A549 (cell line): ENCODE data around the gene KCTD20. TPM values are rescaled to one million over a fixed set of nuclear protein-coding genes. Genes with fewer than 3 reads are reported as not detected.

ENCODE experiments used
- ATAC-seq, 2 experiments: fragments of 200-7000 bp in 1 of 2; fragments of >200 bp in 1 of 2; cut with Nextera tagmentation in 1 of 2; cut with Tn5 transposase in 1 of 2; 3 replicates each; pipeline versions ENCODE4 v1.8.0 to v1.9.1; 2018 to 2020; ENCODE audit warnings: mild to moderate bottlenecking in 1 of 2, moderate library complexity in 1 of 2
- CTCF ChIA-PET: fragments of 300-600 bp; sonication (Branson Sonifier 250); formaldehyde crosslinking; extraction: SDS; loops from one replicate; lab custom pipeline; 2021; ENCODE audit warnings: antibody characterized with exemption, inconsistent platforms; lab: Yijun Ruan, JAX
- POLR2A ChIA-PET: fragments of 350-600 bp; formaldehyde crosslinking; extraction: SDS; loops from one replicate; lab custom pipeline; 2021; ENCODE audit warnings: antibody characterized with exemption, inconsistent platforms; lab: Yijun Ruan, JAX
- DNase-seq, 2 experiments: peaks; one replicate each; pipeline versions ENCODE4 v3.0.0 to v3.0.0-alpha.2; 2011 to 2016; ENCODE audit warnings: low read depth in 1 of 2, low spot score in 1 of 2
- FAIRE-seq: peaks from 2 replicates; lab custom pipeline; 2011; peaks lifted over from hg19 to GRCh38; lab: Jason Lieb, UNC
- H3K27ac ChIP-seq, 2 experiments: fragments of >200 bp; sonication (Bioruptor Twin); formaldehyde crosslinking; 3 replicates each; pipeline ENCODE4 v1.5.1; 2016 to 2017
- H3K4me1 ChIP-seq: fragments of >200 bp; sonication (Bioruptor Twin); formaldehyde crosslinking; 3 replicates; pipeline ENCODE4 v1.6.1; 2016
- H3K4me2 ChIP-seq: fragments of >200 bp; sonication (Bioruptor Twin); formaldehyde crosslinking; 3 replicates; pipeline ENCODE4 v1.6.1; 2016
- H3K4me3 ChIP-seq: fragments of >200 bp; sonication (Bioruptor Twin); formaldehyde crosslinking; 3 replicates; pipeline ENCODE4 v1.5.1; 2016
- H3K9me3 ChIP-seq: fragments of >200 bp; sonication (Bioruptor Twin); formaldehyde crosslinking; 3 replicates; pipeline ENCODE4 v1.6.1; 2016
- ATOH8 ChIP-seq: fragments of 250-450 bp; sonication (Bioruptor Pico); IDR thresholded peaks from 2 replicates; pipeline ENCODE4 v1.5.0; 2020; ENCODE audit warnings: low read depth, mild to moderate bottlenecking, moderate library complexity
- CEBPB ChIP-seq, 2 experiments: fragments of >200 bp in 1 of 2; sonication (Bioruptor Twin) in 1 of 2; formaldehyde crosslinking in 1 of 2; IDR thresholded peaks; 2 replicates each; pipeline ENCODE4 v1.6.1; 2012 to 2016
- CHD2 ChIP-seq: fragments of 150-350 bp; IDR thresholded peaks from 2 replicates; pipeline ENCODE4 v1.6.1; 2014; ENCODE audit warnings: low read length; ENCODE audit not compliant: partially characterized antibody
- CHD4 ChIP-seq: fragments of 200-600 bp; sonication (generic); IDR thresholded peaks from 2 replicates; pipeline ENCODE4 v1.6.1; 2016; ENCODE audit warnings: antibody characterized with exemption, mild to moderate bottlenecking, borderline replicate concordance
- EHF ChIP-seq: fragments of 250-450 bp; sonication (Bioruptor Pico); IDR thresholded peaks from 2 replicates; pipeline ENCODE4 v1.5.0; 2020; ENCODE audit warnings: mild to moderate bottlenecking
- FOSB ChIP-seq: fragments of 250-450 bp; sonication (Bioruptor Pico); IDR thresholded peaks from 2 replicates; pipeline ENCODE4 v1.5.0; 2020; ENCODE audit warnings: mild to moderate bottlenecking, moderate library complexity
- FOXS1 ChIP-seq: fragments of 250-450 bp; sonication (Bioruptor Pico); IDR thresholded peaks from 2 replicates; pipeline ENCODE4 v1.5.0; 2020; ENCODE audit warnings: mild to moderate bottlenecking, moderate library complexity
- GATA3 ChIP-seq: IDR thresholded peaks from 2 replicates; pipeline ENCODE4 v1.6.1; 2012; ENCODE audit warnings: borderline replicate concordance
- HOXB5 ChIP-seq: fragments of 250-450 bp; sonication (Bioruptor Pico); IDR thresholded peaks from 2 replicates; pipeline ENCODE4 v1.5.0; 2020; ENCODE audit warnings: mild to moderate bottlenecking, moderate library complexity
- JUN ChIP-seq, 2 experiments: fragments of >200 bp; sonication (Bioruptor Twin); formaldehyde crosslinking; IDR thresholded peaks; 2 replicates in 1 of 2; 3 replicates in 1 of 2; pipeline ENCODE4 v1.6.1; 2016 to 2017
- JUNB ChIP-seq: fragments of >200 bp; sonication (Bioruptor Twin); formaldehyde crosslinking; IDR thresholded peaks from 2 replicates; pipeline ENCODE4 v1.6.1; 2016
- KDM1A ChIP-seq: fragments of 200-600 bp; sonication (generic); IDR thresholded peaks from 2 replicates; pipeline ENCODE4 v1.6.1; 2016; ENCODE audit warnings: low read depth, mild to moderate bottlenecking
- KDM5A ChIP-seq: fragments of 200-600 bp; sonication (generic); IDR thresholded peaks from 2 replicates; pipeline ENCODE4 v1.6.1; 2016; ENCODE audit warnings: antibody characterized with exemption, mild to moderate bottlenecking
- MAFK ChIP-seq: fragments of 450-650 bp; IDR thresholded peaks from 2 replicates; pipeline ENCODE4 v1.6.1; 2014; ENCODE audit not compliant: partially characterized antibody
- MAZ ChIP-seq: fragments of 150-350 bp; IDR thresholded peaks from 2 replicates; pipeline ENCODE4 v1.6.1; 2014; ENCODE audit warnings: antibody characterized with exemption, low read depth, low read length, borderline replicate concordance
- MYC ChIP-seq: IDR thresholded peaks from 2 replicates; pipeline ENCODE4 v1.6.1; 2012; ENCODE audit warnings: mild to moderate bottlenecking, inconsistent platforms, low read length, improper control_type of control experiment, borderline replicate concordance
- PHF8 ChIP-seq: fragments of 200-600 bp; sonication (generic); IDR thresholded peaks from 2 replicates; pipeline ENCODE4 v1.6.1; 2016; ENCODE audit warnings: low read depth, mild to moderate bottlenecking, antibody characterized with exemption, moderate library complexity, borderline replicate concordance
- RAD21 ChIP-seq, 2 experiments: fragments of >200 bp in 1 of 2; sonication (Bioruptor Twin) in 1 of 2; formaldehyde crosslinking in 1 of 2; IDR thresholded peaks in 1 of 2; conservative IDR thresholded peaks in 1 of 2; 2 replicates in 1 of 2; 3 replicates in 1 of 2; pipeline ENCODE4 v1.6.1; 2012 to 2018; ENCODE audit warnings: inconsistent platforms in 1 of 2
- RARB ChIP-seq: fragments of 250-450 bp; sonication (Bioruptor Pico); IDR thresholded peaks from 2 replicates; pipeline ENCODE4 v1.8.0; 2021; ENCODE audit warnings: mild to moderate bottlenecking, moderate library complexity
- SMC3 ChIP-seq: fragments of >200 bp; sonication (Bioruptor Twin); formaldehyde crosslinking; IDR thresholded peaks from 3 replicates; pipeline ENCODE4 v1.6.1; 2018; ENCODE audit warnings: inconsistent platforms
- TP53 ChIP-seq: fragments of 250-450 bp; sonication (Bioruptor Pico); IDR thresholded peaks from 2 replicates; pipeline ENCODE4 v1.5.0; 2021; ENCODE audit warnings: mild to moderate bottlenecking, moderate library complexity
- ZNF302 ChIP-seq: fragments of 250-450 bp; sonication (Bioruptor Pico); IDR thresholded peaks from 2 replicates; pipeline ENCODE4 v1.9.0; 2021; ENCODE audit warnings: inconsistent platforms, mild to moderate bottlenecking, moderate library complexity
- ZSCAN20 ChIP-seq: fragments of 250-450 bp; sonication (Bioruptor Pico); IDR thresholded peaks from 2 replicates; pipeline ENCODE4 v1.8.0; 2022; ENCODE audit warnings: mild to moderate bottlenecking, moderate library complexity
- WGBS: methylation state at CpG from one replicate; pipeline ENCODE4 v1.1.6; 2017; ENCODE audit errors: missing lambda C conversion rate; 5-methylcytosine and 5-hydroxymethylcytosine counted together
- polyA plus RNA-seq, 4 experiments: library from polyadenylated mRNA; depleted of rRNA in 3 of 4; stranded (reverse); fragments of >200 nt; fragmentation: RNase III in 1 of 4; extraction: RNeasy Plus Mini Kit Qiagen cat#74134 plus additional on column Dnase treatment in 1 of 4; gene quantifications; 2 replicates in 3 of 4; 3 replicates in 1 of 4; pipeline ENCODE4 v1.2.3, GENCODE V29; 2011 to 2017
- TF ChIP-seq, protein P1 (sequence below): fragments of 150-350 bp; IDR thresholded peaks from 2 replicates; pipeline ENCODE4 v1.6.1; 2014; ENCODE audit warnings: low read depth, mild to moderate bottlenecking, low read length
- TF ChIP-seq, protein P2 (sequence below): fragments of >200 bp; sonication (Bioruptor Twin); formaldehyde crosslinking; IDR thresholded peaks from 3 replicates; pipeline ENCODE4 v1.5.1; 2016
- TF ChIP-seq, protein P3 (sequence below): fragments of >200 bp; sonication (Bioruptor Twin); formaldehyde crosslinking; IDR thresholded peaks from 2 replicates; pipeline ENCODE4 v1.6.1; 2016
- TF ChIP-seq, protein P4 (sequence below): fragments of 450-650 bp; IDR thresholded peaks from 2 replicates; pipeline ENCODE4 v1.6.1; 2014; ENCODE audit warnings: antibody characterized with exemption

Gene KCTD20
- polyA plus RNA-seq, 2 of the 4 experiments (the other 2 are of a cell fraction): 16.8 to 48.2 TPM

DNA sequence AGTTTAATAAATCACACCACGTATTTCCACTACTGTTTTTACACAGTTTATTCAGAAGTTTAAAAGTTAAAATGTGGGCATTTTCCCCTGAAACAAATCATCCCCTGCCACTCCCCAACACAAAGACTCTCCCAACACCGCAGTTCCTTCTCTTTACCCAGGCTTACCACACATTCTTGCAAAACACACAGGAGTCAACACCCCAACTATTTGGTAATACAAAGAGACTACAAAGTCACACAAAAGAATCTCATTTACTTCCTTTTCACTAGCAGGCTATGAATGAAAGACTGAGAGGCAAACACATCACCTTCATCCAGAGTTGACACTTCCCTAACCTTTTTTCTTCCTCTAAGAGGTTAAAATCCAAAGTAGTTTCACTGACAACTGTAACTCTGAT is 51.1 kb downstream of the KCTD20 start:
- no peak overlapping the region for H3K4me2 ChIP-seq
- H3K4me3 ChIP-seq: no peak overlapping the region
- 65% methylated on average over 2 of the region's 2 CpGs for WGBS
- POLR2A ChIA-PET: no interaction called here
- FAIRE-seq: no peak
- TF ChIP-seq ZNF302 (CRISPR knock-in tag) (no peak), TP53 (CRISPR knock-in tag) (no peak), JUNB (no peak), KDM5A (no peak), FOXS1 (CRISPR knock-in tag) (no peak), CEBPB (IDR thresholded peaks at IDR 0.05) (no peak), RARB (CRISPR knock-in tag) (no peak), CHD4 (no peak), RAD21 (conservative IDR thresholded peaks at IDR 0.05 in 1 of 2, IDR thresholded peaks at IDR 0.05 in 1 of 2) (no peak), HOXB5 (no peak), MAZ (no peak)
- TF ChIP-seq, protein P1, sequence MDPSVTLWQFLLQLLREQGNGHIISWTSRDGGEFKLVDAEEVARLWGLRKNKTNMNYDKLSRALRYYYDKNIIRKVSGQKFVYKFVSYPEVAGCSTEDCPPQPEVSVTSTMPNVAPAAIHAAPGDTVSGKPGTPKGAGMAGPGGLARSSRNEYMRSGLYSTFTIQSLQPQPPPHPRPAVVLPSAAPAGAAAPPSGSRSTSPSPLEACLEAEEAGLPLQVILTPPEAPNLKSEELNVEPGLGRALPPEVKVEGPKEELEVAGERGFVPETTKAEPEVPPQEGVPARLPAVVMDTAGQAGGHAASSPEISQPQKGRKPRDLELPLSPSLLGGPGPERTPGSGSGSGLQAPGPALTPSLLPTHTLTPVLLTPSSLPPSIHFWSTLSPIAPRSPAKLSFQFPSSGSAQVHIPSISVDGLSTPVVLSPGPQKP: no peak
- TF ChIP-seq, protein P2, sequence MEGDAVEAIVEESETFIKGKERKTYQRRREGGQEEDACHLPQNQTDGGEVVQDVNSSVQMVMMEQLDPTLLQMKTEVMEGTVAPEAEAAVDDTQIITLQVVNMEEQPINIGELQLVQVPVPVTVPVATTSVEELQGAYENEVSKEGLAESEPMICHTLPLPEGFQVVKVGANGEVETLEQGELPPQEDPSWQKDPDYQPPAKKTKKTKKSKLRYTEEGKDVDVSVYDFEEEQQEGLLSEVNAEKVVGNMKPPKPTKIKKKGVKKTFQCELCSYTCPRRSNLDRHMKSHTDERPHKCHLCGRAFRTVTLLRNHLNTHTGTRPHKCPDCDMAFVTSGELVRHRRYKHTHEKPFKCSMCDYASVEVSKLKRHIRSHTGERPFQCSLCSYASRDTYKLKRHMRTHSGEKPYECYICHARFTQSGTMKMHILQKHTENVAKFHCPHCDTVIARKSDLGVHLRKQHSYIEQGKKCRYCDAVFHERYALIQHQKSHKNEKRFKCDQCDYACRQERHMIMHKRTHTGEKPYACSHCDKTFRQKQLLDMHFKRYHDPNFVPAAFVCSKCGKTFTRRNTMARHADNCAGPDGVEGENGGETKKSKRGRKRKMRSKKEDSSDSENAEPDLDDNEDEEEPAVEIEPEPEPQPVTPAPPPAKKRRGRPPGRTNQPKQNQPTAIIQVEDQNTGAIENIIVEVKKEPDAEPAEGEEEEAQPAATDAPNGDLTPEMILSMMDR: no peak
- TF ChIP-seq, all 56 proteins: peak for 0
- no peak for DNase-seq
- ATAC-seq: no peak; a peak in 1 of 6 replicates
- Histone ChIP-seq H3K9me3 (no peaks in the 10 kb centered on the region), H3K4me1 (0 out of 3 replicates have a peak, but pooled peaks cover 2% of the 10 kb centered on the region), H3K27ac (no peak overlapping the region)
- CTCF ChIA-PET: no interaction called here

DNA sequence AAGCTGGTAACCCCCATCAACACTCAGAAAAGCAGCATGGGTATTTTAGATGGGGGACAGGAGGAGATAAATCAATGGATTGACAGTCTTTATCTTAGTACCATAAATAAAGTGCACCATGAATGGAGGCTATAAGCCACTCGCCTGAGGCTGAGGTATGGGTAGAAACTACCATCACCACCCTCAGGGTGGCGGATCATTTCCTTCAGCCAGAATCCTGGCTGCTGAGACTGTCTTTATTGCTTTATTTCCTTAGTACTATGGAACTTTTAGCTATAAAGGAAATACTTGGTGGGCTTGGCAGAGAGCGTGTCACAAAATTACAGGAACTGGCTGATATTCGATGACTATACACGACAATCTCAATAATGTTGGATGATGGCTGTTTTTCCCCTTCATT is 52.3 kb downstream of the KCTD20 start:
- H3K9me3 ChIP-seq: no peaks in the 10 kb centered on the region
- H3K4me1 ChIP-seq: 0 out of 3 replicates have a peak, but pooled peaks cover 2% of the 10 kb centered on the region
- no peak for ATAC-seq
- TF ChIP-seq ZNF302 (CRISPR knock-in tag) (no peak), GATA3 (no peak), ATOH8 (CRISPR knock-in tag) (no peak), RARB (CRISPR knock-in tag) (no peak), MYC (no peak), FOSB (CRISPR knock-in tag) (no peak), CHD2 (no peak), EHF (CRISPR knock-in tag) (no peak), MAFK (no peak), PHF8 (no peak), SMC3 (no peak), CHD4 (no peak), ZSCAN20 (CRISPR knock-in tag) (no peak), KDM1A (no peak), JUN (IDR thresholded peaks at IDR 0.05) (no peak)
- TF ChIP-seq, protein P3, sequence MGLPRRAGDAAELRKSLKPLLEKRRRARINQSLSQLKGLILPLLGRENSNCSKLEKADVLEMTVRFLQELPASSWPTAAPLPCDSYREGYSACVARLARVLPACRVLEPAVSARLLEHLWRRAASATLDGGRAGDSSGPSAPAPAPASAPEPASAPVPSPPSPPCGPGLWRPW: no peak
- TF ChIP-seq, protein P4, sequence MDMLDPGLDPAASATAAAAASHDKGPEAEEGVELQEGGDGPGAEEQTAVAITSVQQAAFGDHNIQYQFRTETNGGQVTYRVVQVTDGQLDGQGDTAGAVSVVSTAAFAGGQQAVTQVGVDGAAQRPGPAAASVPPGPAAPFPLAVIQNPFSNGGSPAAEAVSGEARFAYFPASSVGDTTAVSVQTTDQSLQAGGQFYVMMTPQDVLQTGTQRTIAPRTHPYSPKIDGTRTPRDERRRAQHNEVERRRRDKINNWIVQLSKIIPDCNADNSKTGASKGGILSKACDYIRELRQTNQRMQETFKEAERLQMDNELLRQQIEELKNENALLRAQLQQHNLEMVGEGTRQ: no peak
- H3K4me3 ChIP-seq: no peak overlapping the region
- no peak for FAIRE-seq
- H3K27ac ChIP-seq: no peak overlapping the region
- no peak for DNase-seq
- CTCF ChIA-PET: interaction anchor here (1.8 kb wide), 1 partner anchor 85 kb away, joined by 4 read pairs; no protein-coding TSS in a partner anchor
- H3K4me2 ChIP-seq: no peak overlapping the region
- POLR2A ChIA-PET: no interaction called here
- WGBS: 90% methylated on average over 5 of the region's 5 CpGs
